DND-41 (cell line): ENCODE results near the gene XRCC3.

Experiments used
- ATAC-seq: fragments of 200-7000 bp; cut with Tn5 transposase; 3 replicates; pipeline ENCODE4 v1.9.1; 2021; ENCODE audit warnings: low read depth; ENCODE audit not compliant: insufficient read depth
- DNase-seq: peaks from one replicate; pipeline ENCODE4 v3.0.0-alpha.2; 2020
- H2AFZ ChIP-seq: 2 replicates; pipeline ENCODE4 v1.6.0; 2012; ENCODE audit warnings: low read depth, low read length
- H3K27ac ChIP-seq: 2 replicates; pipeline ENCODE4 v1.5.1; 2012; ENCODE audit warnings: low read length, inconsistent platforms
- H3K27me3 ChIP-seq: fragments of 200-600 bp; sonication (generic); 2 replicates; pipeline ENCODE4 v1.6.0; 2012; ENCODE audit warnings: low read length, mild to moderate bottlenecking, inconsistent platforms; ENCODE audit not compliant: insufficient read depth, poor library complexity
- H3K36me3 ChIP-seq: 2 replicates; pipeline ENCODE4 v1.5.1; 2012; ENCODE audit warnings: low read length, inconsistent platforms; ENCODE audit not compliant: insufficient read depth
- H3K4me1 ChIP-seq: 2 replicates; pipeline ENCODE4 v1.5.1; 2012; ENCODE audit warnings: mild to moderate bottlenecking, low read length; ENCODE audit not compliant: insufficient read depth
- H3K4me2 ChIP-seq: 2 replicates; pipeline ENCODE4 v1.6.0; 2012; ENCODE audit warnings: mild to moderate bottlenecking, moderate library complexity, low read length, inconsistent platforms; ENCODE audit not compliant: insufficient read depth
- H3K4me3 ChIP-seq, 2 experiments: fragments of 200-600 bp in 1 of 2; shearing (Covaris generic) in 1 of 2; 2 replicates each; pipeline ENCODE4 v1.5.1; 2012 to 2016; ENCODE audit warnings: inconsistent platforms in 2 of 2, low read length in 2 of 2, mild to moderate bottlenecking in 2 of 2, low read depth in 1 of 2, moderate library complexity in 1 of 2
- H3K79me2 ChIP-seq: 2 replicates; pipeline ENCODE4 v1.6.0; 2012; ENCODE audit warnings: low read length, inconsistent platforms; ENCODE audit not compliant: insufficient read depth
- H3K9ac ChIP-seq: 2 replicates; pipeline ENCODE4 v1.6.0; 2012; ENCODE audit warnings: low read depth, mild to moderate bottlenecking, inconsistent platforms, low read length, moderate library complexity
- H3K9me3 ChIP-seq: 2 replicates; pipeline ENCODE4 v1.5.1; 2012; ENCODE audit warnings: low read length, moderate library complexity, mild to moderate bottlenecking, inconsistent platforms; ENCODE audit not compliant: insufficient read depth, severe bottlenecking
- H4K20me1 ChIP-seq: 2 replicates; pipeline ENCODE4 v1.6.0; 2012; ENCODE audit warnings: low read length; ENCODE audit not compliant: insufficient read depth
- EZH2 ChIP-seq: IDR thresholded peaks from 3 replicates; pipeline ENCODE4 v1.6.1; 2012; ENCODE audit warnings: borderline replicate concordance, low read depth, mild to moderate bottlenecking, moderate library complexity, low read length, inconsistent platforms; ENCODE audit not compliant: severe bottlenecking
- TF ChIP-seq, protein P1 (sequence below): IDR thresholded peaks from 2 replicates; pipeline ENCODE4 v1.5.1; 2012; ENCODE audit warnings: borderline replicate concordance, low read length, moderate library complexity, mild to moderate bottlenecking; ENCODE audit not compliant: poor library complexity, severe bottlenecking; ENCODE audit errors: extremely low read depth

Gene XRCC3

DNA sequence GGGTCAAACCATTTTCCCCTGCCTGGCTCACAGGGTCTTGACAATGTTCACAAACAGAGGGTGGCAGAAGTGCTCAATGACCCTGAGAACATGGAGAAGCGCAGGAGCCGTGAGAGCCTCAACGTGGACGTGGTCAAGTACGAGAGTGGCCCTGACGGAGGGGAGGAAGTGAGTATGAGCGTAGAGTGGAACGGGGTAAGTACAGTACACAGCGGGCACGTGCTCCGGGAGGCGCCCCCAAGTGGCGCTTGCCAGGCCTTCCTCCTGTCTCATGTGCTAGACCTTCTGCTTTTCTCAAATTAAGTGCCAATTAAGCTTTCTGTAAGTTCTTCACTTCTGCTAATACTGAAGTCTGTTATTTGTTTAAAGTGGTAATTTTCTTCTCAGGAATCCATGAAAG lies 35.9 kb downstream of the XRCC3 start:
- Histone ChIP-seq H3K4me3 (no peak overlapping the region), H4K20me1 (0 out of 2 replicates have a peak, but pooled peaks cover 5% of the 10 kb centered on the region), H3K27me3 (no peaks in the 10 kb centered on the region), H3K4me1 (no peaks in the 10 kb centered on the region), H3K79me2 (no peaks in the 10 kb centered on the region), H3K36me3 (peaks cover 93% of the 10 kb centered on the region), H2AFZ (no peak overlapping the region), H3K9ac (no peak overlapping the region), H3K27ac (no peak overlapping the region), H3K9me3 (no peaks in the 10 kb centered on the region), H3K4me2 (no peak overlapping the region)
- ATAC-seq = peak; percentile 76; the same call in 2 of the 3 replicates
- DNase-seq = peak; percentile 34
- no peak for TF ChIP-seq EZH2
- TF ChIP-seq, protein P1, sequence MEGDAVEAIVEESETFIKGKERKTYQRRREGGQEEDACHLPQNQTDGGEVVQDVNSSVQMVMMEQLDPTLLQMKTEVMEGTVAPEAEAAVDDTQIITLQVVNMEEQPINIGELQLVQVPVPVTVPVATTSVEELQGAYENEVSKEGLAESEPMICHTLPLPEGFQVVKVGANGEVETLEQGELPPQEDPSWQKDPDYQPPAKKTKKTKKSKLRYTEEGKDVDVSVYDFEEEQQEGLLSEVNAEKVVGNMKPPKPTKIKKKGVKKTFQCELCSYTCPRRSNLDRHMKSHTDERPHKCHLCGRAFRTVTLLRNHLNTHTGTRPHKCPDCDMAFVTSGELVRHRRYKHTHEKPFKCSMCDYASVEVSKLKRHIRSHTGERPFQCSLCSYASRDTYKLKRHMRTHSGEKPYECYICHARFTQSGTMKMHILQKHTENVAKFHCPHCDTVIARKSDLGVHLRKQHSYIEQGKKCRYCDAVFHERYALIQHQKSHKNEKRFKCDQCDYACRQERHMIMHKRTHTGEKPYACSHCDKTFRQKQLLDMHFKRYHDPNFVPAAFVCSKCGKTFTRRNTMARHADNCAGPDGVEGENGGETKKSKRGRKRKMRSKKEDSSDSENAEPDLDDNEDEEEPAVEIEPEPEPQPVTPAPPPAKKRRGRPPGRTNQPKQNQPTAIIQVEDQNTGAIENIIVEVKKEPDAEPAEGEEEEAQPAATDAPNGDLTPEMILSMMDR = peak; percentile 61

DNA sequence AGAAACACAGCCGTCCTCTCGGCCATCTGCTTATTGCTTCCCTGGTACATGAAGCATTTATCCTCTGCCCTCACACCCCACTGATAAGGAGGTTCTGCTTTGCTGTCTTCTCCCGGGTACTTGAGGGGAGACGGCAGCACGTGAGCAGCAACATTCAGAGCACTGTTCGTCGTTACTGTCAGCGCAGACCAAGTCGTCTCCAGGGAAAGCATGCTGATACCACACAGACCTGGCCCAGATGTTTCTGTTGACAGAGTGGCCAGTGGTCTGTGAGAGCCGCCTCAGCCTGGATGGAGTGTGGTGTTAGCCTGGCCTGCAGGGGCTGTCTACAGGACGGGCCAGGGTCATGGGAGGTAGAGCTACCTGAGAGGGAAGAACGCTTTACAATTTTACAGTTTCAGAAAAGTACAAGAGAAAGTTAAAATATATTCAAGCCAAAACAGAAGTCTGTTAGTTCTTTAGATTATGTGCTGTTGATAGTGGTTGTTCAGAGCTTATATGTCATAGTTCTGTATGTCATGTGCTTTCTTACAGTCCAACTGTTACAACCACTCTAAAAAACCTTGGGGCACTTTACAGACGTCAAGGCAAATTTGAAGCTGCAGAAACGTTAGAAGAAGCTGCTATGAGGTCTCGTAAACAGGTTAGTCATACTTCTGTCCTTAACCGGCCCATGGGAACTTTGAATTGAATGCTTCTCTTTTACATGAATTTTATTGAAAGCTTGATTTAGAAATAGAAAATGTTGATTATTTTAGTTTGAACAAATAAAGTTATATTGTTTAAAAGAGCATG lies 38.2 kb downstream of the XRCC3 start:
- Histone ChIP-seq H3K9me3 (no peaks in the 10 kb centered on the region), H3K4me2 (no peak overlapping the region), H3K27ac (no peak overlapping the region), H3K36me3 (peaks cover 96% of the 10 kb centered on the region), H3K79me2 (no peaks in the 10 kb centered on the region), H3K9ac (no peak overlapping the region), H3K4me3 (no peak overlapping the region), H3K27me3 (no peaks in the 10 kb centered on the region), H3K4me1 (no peaks in the 10 kb centered on the region), H2AFZ (no peak overlapping the region), H4K20me1 (0 out of 2 replicates have a peak, but pooled peaks cover 5% of the 10 kb centered on the region)
- ATAC-seq (no peak), DNase-seq (no peak)
- TF ChIP-seq EZH2 = no peak
- TF ChIP-seq, protein P1 = no peak

DNA sequence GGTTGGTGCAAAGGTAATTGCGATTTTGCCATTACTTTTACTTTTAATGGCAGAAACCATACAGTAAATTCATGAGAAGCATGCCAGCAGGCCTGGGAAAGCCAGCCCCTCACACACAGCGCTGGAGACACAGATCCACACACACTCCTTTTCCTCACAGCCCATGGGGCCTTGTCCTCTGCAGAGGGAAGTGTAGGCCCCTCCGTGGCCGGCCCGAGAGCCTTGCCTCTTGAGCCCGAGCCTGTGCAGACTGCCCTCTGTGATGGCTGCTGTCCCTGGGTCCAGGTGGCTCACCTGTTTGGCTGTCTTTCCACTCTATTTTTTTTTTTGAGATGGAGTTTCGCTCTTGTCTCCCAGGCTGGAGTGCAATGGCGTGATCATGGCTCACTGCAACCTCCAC lies 39.3 kb downstream of the XRCC3 start:
- Histone ChIP-seq H3K27ac (no peak overlapping the region), H2AFZ (no peak overlapping the region), H3K4me2 (no peak overlapping the region), H3K9me3 (no peaks in the 10 kb centered on the region), H3K9ac (no peak overlapping the region), H3K79me2 (no peaks in the 10 kb centered on the region), H3K36me3 (peaks cover 98% of the 10 kb centered on the region), H3K4me3 (no peak overlapping the region), H3K27me3 (no peaks in the 10 kb centered on the region), H3K4me1 (no peaks in the 10 kb centered on the region), H4K20me1 (0 out of 2 replicates have a peak, but pooled peaks cover 5% of the 10 kb centered on the region)
- no peak for ATAC-seq
- TF ChIP-seq, protein P1 = no peak
- TF ChIP-seq EZH2 = no peak
- no peak for DNase-seq
